Hepatocyte (in vitro differentiated cells): ENCODE results near the gene PIEZO1. TPM values are rescaled to one million over a fixed set of nuclear protein-coding genes. Genes with fewer than 3 reads are reported as not detected.

Experiments used
- DNase-seq: peaks from one replicate; pipeline ENCODE4 v3.0.0-alpha.2; 2016; ENCODE audit warnings: low spot score
- H2AFZ ChIP-seq: fragments of 200-600 bp; sonication (generic); 2 replicates; pipeline ENCODE4 v1.6.0; 2016; ENCODE audit warnings: antibody characterized with exemption, mild to moderate bottlenecking
- H3K27ac ChIP-seq: fragments of 200-600 bp; sonication (generic); 2 replicates; pipeline ENCODE4 v1.5.1; 2016; ENCODE audit warnings: mild to moderate bottlenecking
- H3K27me3 ChIP-seq: fragments of 200-600 bp; sonication (generic); 2 replicates; pipeline ENCODE4 v1.6.1; 2016
- H3K36me3 ChIP-seq: fragments of 200-600 bp; sonication (generic); replicated peaks from 2 replicates; pipeline ENCODE4 v1.5.1; 2016; ENCODE audit warnings: low read depth; ENCODE audit not compliant: insufficient read depth
- H3K4me1 ChIP-seq: fragments of 200-600 bp; sonication (generic); 2 replicates; pipeline ENCODE4 v1.5.1; 2016; ENCODE audit warnings: mild to moderate bottlenecking, moderate library complexity; ENCODE audit not compliant: insufficient read depth
- H3K4me2 ChIP-seq: fragments of 200-600 bp; sonication (generic); 2 replicates; pipeline ENCODE4 v1.6.0; 2016
- H3K4me3 ChIP-seq: fragments of 200-600 bp; sonication (generic); 2 replicates; pipeline ENCODE4 v1.5.1; 2016; ENCODE audit warnings: mild to moderate bottlenecking
- H3K79me2 ChIP-seq: fragments of 200-600 bp; sonication (generic); 2 replicates; pipeline ENCODE4 v1.6.0; 2017; ENCODE audit warnings: mild to moderate bottlenecking
- H3K9me2 ChIP-seq: fragments of 200-600 bp; sonication (generic); replicated peaks from 2 replicates; pipeline ENCODE4 v1.6.0; 2017; ENCODE audit warnings: mild to moderate bottlenecking; ENCODE audit not compliant: insufficient read depth
- H3K9me3 ChIP-seq: fragments of 200-600 bp; sonication (generic); 2 replicates; pipeline ENCODE4 v1.5.1; 2016; ENCODE audit warnings: low read depth, mild to moderate bottlenecking
- H4K20me1 ChIP-seq: fragments of 200-600 bp; sonication (generic); 2 replicates; pipeline ENCODE4 v1.6.0; 2016; ENCODE audit warnings: mild to moderate bottlenecking; ENCODE audit not compliant: insufficient read depth, poor library complexity, severe bottlenecking
- CTCF ChIP-seq: fragments of 200-600 bp; sonication (generic); IDR thresholded peaks from 2 replicates; pipeline ENCODE4 v1.5.1; 2016; ENCODE audit warnings: antibody characterized with exemption, mild to moderate bottlenecking; ENCODE audit not compliant: poor library complexity
- EZH2 ChIP-seq: fragments of 200-600 bp; sonication (generic); IDR thresholded peaks from 2 replicates; pipeline ENCODE4 v1.6.1; 2016; ENCODE audit warnings: antibody characterized with exemption, mild to moderate bottlenecking, borderline replicate concordance
- EZH2phosphoT487 ChIP-seq: fragments of 200-600 bp; sonication (generic); IDR thresholded peaks from one replicate; pipeline ENCODE4 v1.6.1; 2018; ENCODE audit warnings: antibody characterized with exemption, mild to moderate bottlenecking, low read depth, moderate library complexity; ENCODE audit not compliant: unreplicated experiment, severe bottlenecking
- WGBS: methylation state at CpG from one replicate; pipeline ENCODE4 v1.1.6; 2016; ENCODE audit warnings: low lambda C conversion rate; ENCODE audit errors: missing lambda C conversion rate; 5-methylcytosine and 5-hydroxymethylcytosine counted together
- polyA plus RNA-seq: library from polyadenylated mRNA; unstranded; fragments of >200 nt; fragmentation: Nextera tagmentation; extraction: Ambion mirVana; gene quantifications from 2 replicates; pipeline ENCODE4 v1.2.1, GENCODE V29; 2016
- total RNA-seq: library from RNA; depleted of rRNA; stranded (reverse); fragments of >200 nt; gene quantifications from 2 replicates; pipeline ENCODE4 v1.2.3, GENCODE V29; 2014

PIEZO1 gene
- total and polyA plus RNA-seq, 2 experiments from 2014 or later = 70.6 to 77.0 TPM

DNA sequence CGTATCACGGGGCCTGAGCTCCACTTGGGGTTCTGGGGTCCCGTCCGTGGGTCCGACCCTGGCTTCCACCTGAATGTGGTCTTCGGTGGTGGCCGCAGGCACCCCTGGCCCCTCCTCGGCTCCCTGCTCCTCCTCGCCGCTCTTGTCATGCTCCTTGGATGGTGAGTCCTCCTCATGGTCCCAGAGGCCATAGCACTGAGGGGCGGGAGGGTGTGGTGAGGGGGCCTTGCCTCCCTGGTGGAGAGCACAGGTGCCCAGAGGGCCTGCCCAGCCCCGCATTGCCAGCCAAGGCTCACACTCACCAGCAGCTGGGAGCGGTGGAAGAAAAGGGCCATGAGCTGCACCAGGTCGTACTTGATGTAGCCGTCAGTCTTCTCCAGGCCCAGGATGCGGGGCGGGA, 63.8 kb downstream of the PIEZO1 start:
- Histone ChIP-seq H3K4me3 (no peak overlapping the region), H3K4me1 (no peaks in the 10 kb centered on the region), H3K9me3 (no peaks in the 10 kb centered on the region), H3K36me3 (no peaks in the 10 kb centered on the region), H3K79me2 (no peaks in the 10 kb centered on the region), H2AFZ (no peak overlapping the region), H3K27ac (no peak overlapping the region), H3K4me2 (no peak overlapping the region), H4K20me1 (no peaks in the 10 kb centered on the region), H3K27me3 (no peaks in the 10 kb centered on the region), H3K9me2 (no peaks in the 10 kb centered on the region)
- 97% methylated on average over 17 of the region's 17 CpGs for WGBS
- no peak for DNase-seq
- TF ChIP-seq CTCF (no peak), EZH2 (no peak), EZH2phosphoT487 (no peak)

- Histone ChIP-seq H4K20me1 (no peaks in the 10 kb centered on the region), H3K4me2 (no peak overlapping the region), H2AFZ (no peak overlapping the region), H3K4me3 (no peak overlapping the region), H3K79me2 (no peaks in the 10 kb centered on the region), H3K27ac (no peak overlapping the region), H3K9me3 (no peaks in the 10 kb centered on the region), H3K9me2 (no peaks in the 10 kb centered on the region), H3K36me3 (no peaks in the 10 kb centered on the region), H3K27me3 (no peaks in the 10 kb centered on the region), H3K4me1 (no peaks in the 10 kb centered on the region)
- DNase-seq = no peak
- no peak for TF ChIP-seq EZH2
- TF ChIP-seq EZH2phosphoT487 = no peak
- TF ChIP-seq CTCF = no peak
- WGBS = 97% methylated on average over 8 of the region's 23 CpGs
Observed at GRCh38 chr16:88720396-88720970, 64.5 kb downstream of the PIEZO1 start.

- Histone ChIP-seq H4K20me1 (no peaks in the 10 kb centered on the region), H3K9me3 (no peaks in the 10 kb centered on the region), H3K27ac (no peak overlapping the region), H3K4me2 (no peak overlapping the region), H3K27me3 (no peaks in the 10 kb centered on the region), H2AFZ (no peak overlapping the region), H3K4me1 (no peaks in the 10 kb centered on the region), H3K4me3 (no peak overlapping the region), H3K36me3 (no peaks in the 10 kb centered on the region), H3K79me2 (no peaks in the 10 kb centered on the region), H3K9me2 (no peaks in the 10 kb centered on the region)
- WGBS = 93% methylated on average over 11 of the region's 19 CpGs
- no peak for DNase-seq
- TF ChIP-seq EZH2 (no peak), CTCF (no peak), EZH2phosphoT487 (no peak)
Observed at GRCh38 chr16:88719933-88720296, 65.1 kb downstream of the PIEZO1 start.
